Lung (tissue), 12 donors: ENCODE results near the gene TSPAN31. TPM values are rescaled to one million over a fixed set of nuclear protein-coding genes. Genes with fewer than 3 reads are reported as not detected.

Experiments used
- ATAC-seq: fragments of 200-7000 bp; cut with Tn5 transposase; one replicate; pipeline ENCODE4 v1.9.1; 2020; ENCODE audit warnings: moderate number of reproducible peaks; ENCODE audit not compliant: insufficient read depth, low FRiP score
- DNase-seq, 3 donors: peaks; one replicate each; pipeline ENCODE4 v3.0.0-alpha.2; 2013 to 2017
- H3K27ac ChIP-seq, 2 donors: one replicate each; pipeline ENCODE4 v1.5.1; 2013; ENCODE audit warnings: mild to moderate bottlenecking in 2 of 2, moderate library complexity in 2 of 2, control low read depth in 1 of 2, inconsistent platforms in 1 of 2, low read depth in 1 of 2, low read length in 1 of 2
- H3K27me3 ChIP-seq, 3 donors: one replicate each; pipeline ENCODE4 v1.5.1; 2013; ENCODE audit warnings: low read length in 2 of 3; ENCODE audit not compliant: control insufficient read depth in 3 of 3, insufficient read depth in 3 of 3
- H3K36me3 ChIP-seq, 4 donors: one replicate each; pipeline ENCODE4 v1.5.1; 2013; ENCODE audit warnings: low read length in 4 of 4, mild to moderate bottlenecking in 1 of 4, moderate library complexity in 1 of 4; ENCODE audit not compliant: control insufficient read depth in 4 of 4, insufficient read depth in 4 of 4
- H3K4me1 ChIP-seq, 5 donors: one replicate each; pipeline ENCODE4 v1.5.1; 2013; ENCODE audit warnings: low read length in 5 of 5, mild to moderate bottlenecking in 2 of 5, moderate library complexity in 1 of 5; ENCODE audit not compliant: control insufficient read depth in 5 of 5, insufficient read depth in 5 of 5
- H3K4me3 ChIP-seq: one replicate; pipeline ENCODE4 v1.5.1; 2013; ENCODE audit warnings: mild to moderate bottlenecking, control low read depth, moderate library complexity
- H3K9ac ChIP-seq, 2 donors: one replicate each; pipeline ENCODE4 v1.5.1; 2013; ENCODE audit warnings: low read length in 2 of 2, control low read depth in 1 of 2; ENCODE audit not compliant: insufficient read depth in 1 of 2
- H3K9me3 ChIP-seq, 4 donors: one replicate each; pipeline ENCODE4 v1.5.1; 2013; ENCODE audit warnings: low read length in 3 of 4, mild to moderate bottlenecking in 1 of 4, moderate library complexity in 1 of 4; ENCODE audit not compliant: control insufficient read depth in 4 of 4, insufficient read depth in 3 of 4
- CTCF ChIP-seq: IDR thresholded peaks from 2 replicates; pipeline ENCODE4 v1.5.1; 2012; ENCODE audit warnings: mild to moderate bottlenecking; ENCODE audit errors: control extremely low read depth, extremely low read depth
- WGBS, 2 donors: extraction: QIAGEN DNeasy Blood & Tissue Kit; methylation state at CpG; one replicate each; pipeline ENCODE4 v1.1.7; 2013; 5-methylcytosine and 5-hydroxymethylcytosine counted together
- polyA plus RNA-seq, 2 donors: library from polyadenylated mRNA; stranded (reverse); fragments of 200-250 nt; gene quantifications; one replicate each; pipeline ENCODE4 v1.2.1, GENCODE V29; 2013
- total RNA-seq, 2 donors: library from RNA; depleted of rRNA in 1 of 2; stranded (reverse); fragments of >200 nt in 1 of 2; gene quantifications; one replicate each; pipeline ENCODE4 v1.2.1, GENCODE V29; 2014 to 2021
- donor health status: control.
- donor health status: control.
- donor health status: Bipolar disorder and iron deficiency.
- donor health status: healthy.
- donor health status: DM: yes; HTN: yes; CAD: no.

TSPAN31 gene
- total and polyA plus RNA-seq, 4 donors, result 32.4 to 61.1 (median 46.1) TPM

- DNase-seq, result no peak
- TF ChIP-seq CTCF, result no peak
- H3K27me3 ChIP-seq, result no peaks in the 10 kb centered on the region
- no peak overlapping the region for H3K9ac ChIP-seq
- H3K27ac ChIP-seq, result no peak overlapping the region
- H3K4me3 ChIP-seq, result no peak overlapping the region
- H3K9me3 ChIP-seq, result no peaks in the 10 kb centered on the region
- H3K36me3 ChIP-seq, result peaks cover 0 to 19% (median 4%) of the 10 kb centered on the region in 4 donors
- no peak for ATAC-seq
- 94 to 95% methylated on average over 7 of the region's 7 CpGs for WGBS, 2 donors
- H3K4me1 ChIP-seq, result peaks cover 0 to 5% (median 0%) of the 10 kb centered on the region in 5 donors
Observed at GRCh38 chr12:57777367-57777766, 32.5 kb downstream of the TSPAN31 start.

GRCh38 chr12:57777911-57778310, 33.1 kb downstream of the TSPAN31 start:
- WGBS, 2 donors, result 93 to 95% methylated on average over 7 of the region's 7 CpGs
- H3K4me3 ChIP-seq, result no peak overlapping the region
- H3K36me3 ChIP-seq, result peaks cover 0 to 19% (median 5%) of the 10 kb centered on the region in 4 donors
- ATAC-seq, result no peak
- no peaks in the 10 kb centered on the region for H3K9me3 ChIP-seq
- TF ChIP-seq CTCF, result no peak
- H3K9ac ChIP-seq, result no peak overlapping the region
- no peak for DNase-seq
- no peak overlapping the region for H3K27ac ChIP-seq
- H3K27me3 ChIP-seq, result no peaks in the 10 kb centered on the region
- H3K4me1 ChIP-seq, result peaks cover 0 to 5% (median 0%) of the 10 kb centered on the region in 5 donors

DNA sequence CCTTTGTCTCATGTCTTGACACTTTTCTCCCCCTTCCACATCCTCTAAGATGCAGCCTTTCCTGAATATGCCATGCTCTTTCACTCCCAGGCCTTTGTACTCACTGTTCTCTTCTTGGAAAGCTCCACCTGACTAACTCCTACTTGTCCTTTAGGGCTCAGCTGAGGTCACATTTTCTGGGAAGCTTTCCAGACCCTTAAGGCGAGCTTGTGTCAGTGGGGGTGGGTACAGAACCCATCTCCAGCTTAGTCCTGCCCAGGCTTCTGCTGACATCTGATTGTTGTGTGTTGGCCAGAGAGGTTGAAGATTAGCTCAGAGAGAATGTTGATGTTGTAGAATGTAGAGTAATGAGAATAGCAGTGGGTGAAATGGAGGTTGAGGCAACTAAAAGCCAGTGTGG, 34.9 kb downstream of the TSPAN31 start:
- Histone ChIP-seq H3K4me1 (peaks cover 0 to 8% (median 4%) of the 10 kb centered on the region in 5 donors), H3K9me3 (no peaks in the 10 kb centered on the region), H3K27ac (no peak overlapping the region), H3K36me3 (peaks cover 0 to 19% (median 8%) of the 10 kb centered on the region in 4 donors), H3K4me3 (no peak overlapping the region), H3K9ac (no peak overlapping the region), H3K27me3 (no peaks in the 10 kb centered on the region)
- no peak for TF ChIP-seq CTCF
- 50 to 79% methylated on average over 1 of the region's 1 CpG for WGBS, 2 donors
- DNase-seq (no peak), ATAC-seq (no peak)

DNA sequence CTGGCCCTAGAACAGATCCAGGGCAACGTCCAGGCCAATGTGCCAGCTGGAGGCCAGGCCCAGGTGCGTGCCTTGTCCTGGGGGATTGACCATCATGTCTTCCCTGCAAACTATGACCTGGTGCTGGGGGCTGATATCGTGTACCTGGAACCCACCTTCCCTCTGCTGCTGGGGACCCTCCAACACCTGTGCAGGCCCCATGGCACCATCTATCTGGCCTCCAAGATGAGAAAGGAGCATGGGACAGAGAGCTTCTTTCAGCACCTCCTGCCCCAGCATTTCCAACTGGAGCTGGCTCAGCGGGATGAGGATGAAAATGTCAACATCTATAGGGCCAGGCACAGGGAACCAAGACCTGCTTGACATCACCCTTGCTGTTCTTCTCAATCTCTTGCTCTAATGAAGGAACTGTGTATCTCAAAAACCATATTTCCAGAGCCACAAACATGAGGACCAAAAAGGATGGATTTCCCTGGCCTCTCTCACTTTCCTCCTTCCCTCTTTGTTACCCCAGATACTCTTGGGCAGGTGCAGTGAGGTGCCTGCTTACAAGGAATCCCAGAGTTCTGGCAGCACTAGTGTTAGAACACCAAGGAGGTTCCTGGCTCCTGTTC, 35.6 kb downstream of the TSPAN31 start:
- no peak for TF ChIP-seq CTCF

More for the DNA sequence above, 35.6 kb downstream of the TSPAN31 start:
- peaks cover 0 to 8% (median 4%) of the 10 kb centered on the region in 5 donors for H3K4me1 ChIP-seq
- H3K27ac ChIP-seq, result no peak overlapping the region
- DNase-seq, result no peak
- H3K36me3 ChIP-seq, result peaks cover 0 to 20% (median 8%) of the 10 kb centered on the region in 4 donors
- H3K27me3 ChIP-seq, result no peaks in the 10 kb centered on the region
- no peak overlapping the region for H3K9ac ChIP-seq
- no peak overlapping the region for H3K4me3 ChIP-seq
- H3K9me3 ChIP-seq, result no peaks in the 10 kb centered on the region
- WGBS, 2 donors, result 93 to 94% methylated on average over 4 of the region's 4 CpGs
- no peak for ATAC-seq
